ENCODE data around the gene PCDH10. TPM values are rescaled to one million over a fixed set of nuclear protein-coding genes. Genes with fewer than 3 reads are reported as not detected.

PCDH10 gene
- total RNA-seq, 1 donor from 2014 or later, result 10.8 TPM

DNA sequence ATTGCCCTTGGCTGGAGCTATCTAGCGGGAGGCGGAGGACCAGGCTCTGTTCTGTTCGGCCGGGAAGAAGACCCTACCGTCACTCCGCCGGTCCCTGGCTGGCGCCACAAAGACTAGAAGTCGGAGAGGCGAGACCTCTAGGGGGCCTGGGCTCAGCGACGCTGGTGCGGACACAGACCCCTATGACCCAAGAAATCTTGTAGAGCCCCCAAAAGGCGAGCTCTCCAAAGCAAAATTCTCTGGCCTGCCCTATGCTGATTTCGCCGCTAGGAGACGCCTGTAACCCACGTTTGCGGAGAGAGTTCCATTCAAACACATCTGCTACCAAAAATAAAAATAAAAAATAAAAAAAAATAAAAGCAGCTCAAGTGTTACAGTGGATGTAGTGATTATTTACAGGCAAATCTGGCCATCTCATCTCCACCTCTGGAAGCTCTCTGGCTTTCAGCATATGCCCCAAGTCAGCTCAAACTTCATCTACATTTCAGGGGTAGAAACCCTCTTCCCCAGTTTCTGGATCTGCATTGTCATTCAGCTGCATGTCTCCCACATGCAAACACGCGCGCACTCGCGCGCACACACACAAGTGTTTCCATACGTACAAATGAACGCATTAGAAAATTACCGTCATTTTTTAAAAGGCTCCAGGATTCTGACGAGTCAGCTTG lies 2.4 kb upstream of the PCDH10 start:
- Mint-ChIP-seq H3K9me3 (ENCODE audit: unreplicated experiment) (no peaks in the 10 kb centered on the region), H3K4me1 (ENCODE audit: unreplicated experiment) (peaks cover 27% of the 10 kb centered on the region), H3K4me3 (ENCODE audit: unreplicated experiment) (peak overlapping the region; percentile 85), H3K27ac (ENCODE audit: unreplicated experiment) (no peak overlapping the region), H3K27me3 (ENCODE audit: unreplicated experiment) (peaks cover 21% of the 10 kb centered on the region), H3K36me3 (ENCODE audit: low read depth, unreplicated experiment) (no peaks in the 10 kb centered on the region)
- peak; percentile 78 for DNase-seq (ENCODE audit: low spot score)
- TF ChIP-seq, protein P1, sequence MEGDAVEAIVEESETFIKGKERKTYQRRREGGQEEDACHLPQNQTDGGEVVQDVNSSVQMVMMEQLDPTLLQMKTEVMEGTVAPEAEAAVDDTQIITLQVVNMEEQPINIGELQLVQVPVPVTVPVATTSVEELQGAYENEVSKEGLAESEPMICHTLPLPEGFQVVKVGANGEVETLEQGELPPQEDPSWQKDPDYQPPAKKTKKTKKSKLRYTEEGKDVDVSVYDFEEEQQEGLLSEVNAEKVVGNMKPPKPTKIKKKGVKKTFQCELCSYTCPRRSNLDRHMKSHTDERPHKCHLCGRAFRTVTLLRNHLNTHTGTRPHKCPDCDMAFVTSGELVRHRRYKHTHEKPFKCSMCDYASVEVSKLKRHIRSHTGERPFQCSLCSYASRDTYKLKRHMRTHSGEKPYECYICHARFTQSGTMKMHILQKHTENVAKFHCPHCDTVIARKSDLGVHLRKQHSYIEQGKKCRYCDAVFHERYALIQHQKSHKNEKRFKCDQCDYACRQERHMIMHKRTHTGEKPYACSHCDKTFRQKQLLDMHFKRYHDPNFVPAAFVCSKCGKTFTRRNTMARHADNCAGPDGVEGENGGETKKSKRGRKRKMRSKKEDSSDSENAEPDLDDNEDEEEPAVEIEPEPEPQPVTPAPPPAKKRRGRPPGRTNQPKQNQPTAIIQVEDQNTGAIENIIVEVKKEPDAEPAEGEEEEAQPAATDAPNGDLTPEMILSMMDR (IDR thresholded peaks at IDR 0.05; ENCODE audit: unreplicated experiment), result peak; percentile 84

- Mint-ChIP-seq H3K27ac (ENCODE audit: unreplicated experiment) (no peak overlapping the region), H3K36me3 (ENCODE audit: low read depth, unreplicated experiment) (no peaks in the 10 kb centered on the region), H3K9me3 (ENCODE audit: unreplicated experiment) (no peaks in the 10 kb centered on the region), H3K4me3 (ENCODE audit: unreplicated experiment) (peak overlapping the region; percentile 85), H3K27me3 (ENCODE audit: unreplicated experiment) (peaks cover 22% of the 10 kb centered on the region), H3K4me1 (ENCODE audit: unreplicated experiment) (peaks cover 28% of the 10 kb centered on the region)
- DNase-seq (ENCODE audit: low spot score), result peak; percentile 12
- TF ChIP-seq, protein P1 (IDR thresholded peaks at IDR 0.05; ENCODE audit: unreplicated experiment), result no peak
Measured at GRCh38 chr4:133147286-133147821, 1.7 kb upstream of the PCDH10 start.

- peaks cover 29% of the 10 kb centered on the region for H3K27me3 Mint-ChIP-seq (ENCODE audit: unreplicated experiment)
Measured at GRCh38 chr4:133147921-133148689, 989 bp upstream of the PCDH10 start.

DNA sequence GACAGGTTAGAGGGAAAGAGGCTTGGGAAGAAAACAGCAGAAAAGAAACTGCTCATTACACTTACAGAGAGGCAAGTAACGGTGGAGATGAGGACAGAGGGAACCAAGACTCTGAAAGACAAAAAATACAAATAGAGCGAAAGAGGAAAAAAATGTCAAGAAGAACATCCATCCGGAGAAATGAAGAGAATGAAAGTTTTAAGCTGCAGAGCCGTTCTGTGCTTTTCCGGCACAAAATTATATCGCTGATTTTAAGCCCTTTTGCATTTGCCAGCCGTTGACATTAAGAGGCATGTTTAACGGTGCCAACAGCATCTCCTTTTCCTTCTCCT lies 236 bp downstream of the PCDH10 start:
- Mint-ChIP-seq H3K9me3 (ENCODE audit: unreplicated experiment) (no peaks in the 10 kb centered on the region), H3K4me3 (ENCODE audit: unreplicated experiment) (peak overlapping the region; percentile 86), H3K36me3 (ENCODE audit: low read depth, unreplicated experiment) (peaks cover 5% of the 10 kb centered on the region), H3K4me1 (ENCODE audit: unreplicated experiment) (peaks cover 36% of the 10 kb centered on the region), H3K27me3 (ENCODE audit: unreplicated experiment) (peaks cover 30% of the 10 kb centered on the region), H3K27ac (ENCODE audit: unreplicated experiment) (peak overlapping the region; percentile 33)
- DNase-seq (ENCODE audit: low spot score), result no peak
- TF ChIP-seq, protein P1 (IDR thresholded peaks at IDR 0.05; ENCODE audit: unreplicated experiment), result no peak

More at GRCh38 chr4:133147921-133148689, 989 bp upstream of the PCDH10 start:
- no peaks in the 10 kb centered on the region for H3K9me3 Mint-ChIP-seq (ENCODE audit: unreplicated experiment)
- H3K36me3 Mint-ChIP-seq (ENCODE audit: low read depth, unreplicated experiment), result peaks cover 5% of the 10 kb centered on the region
- H3K27ac Mint-ChIP-seq (ENCODE audit: unreplicated experiment), result no peak overlapping the region
- TF ChIP-seq, protein P1 (IDR thresholded peaks at IDR 0.05; ENCODE audit: unreplicated experiment), result no peak
- peaks cover 36% of the 10 kb centered on the region for H3K4me1 Mint-ChIP-seq (ENCODE audit: unreplicated experiment)
- peak overlapping the region; percentile 86 for H3K4me3 Mint-ChIP-seq (ENCODE audit: unreplicated experiment)
- peak; percentile 52 for DNase-seq (ENCODE audit: low spot score)
